GM12878 (cell line): Measurements from ENCODE around the gene TUBD1. TPM values are rescaled to one million over a fixed set of nuclear protein-coding genes. Genes with fewer than 3 reads are reported as not detected.

ENCODE experiments used
- CEBPZ ChIP-seq: fragments of 150-350 bp; IDR thresholded peaks from 2 replicates; pipeline ENCODE4 v1.6.1; 2016; ENCODE audit warnings: low read depth, low read length
- CREM ChIP-seq: IDR thresholded peaks from 2 replicates; pipeline ENCODE4 v1.6.1; 2014; ENCODE audit warnings: antibody characterized with exemption, low read depth
- GABPA ChIP-seq: IDR thresholded peaks from 2 replicates; pipeline ENCODE4 v1.6.1; 2014; ENCODE audit warnings: antibody characterized with exemption, low read depth, mild to moderate bottlenecking, inconsistent platforms
- MLLT1 ChIP-seq: fragments of 450-650 bp; IDR thresholded peaks from 2 replicates; pipeline ENCODE4 v1.6.1; 2016; ENCODE audit warnings: mild to moderate bottlenecking
- SRF ChIP-seq, 2 experiments: IDR thresholded peaks; 2 replicates each; pipeline ENCODE4 v1.6.1; 2011; ENCODE audit warnings: low read depth in 2 of 2, low read length in 2 of 2, mild to moderate bottlenecking in 1 of 2, moderate library complexity in 1 of 2
- USF1 ChIP-seq: IDR thresholded peaks from 2 replicates; pipeline ENCODE4 v1.6.1; 2011; ENCODE audit warnings: borderline replicate concordance, low read depth, mild to moderate bottlenecking, moderate library complexity, mixed read lengths, low read length; ENCODE audit not compliant: insufficient read depth; ENCODE audit errors: extremely low read length
- polyA plus RNA-seq, 11 experiments: library from polyadenylated mRNA; depleted of rRNA in 4 of 11; unstranded in 6 of 11; stranded (reverse) in 5 of 11; fragments of >200 nt; fragmentation: Nextera tagmentation in 4 of 11; fragmentation: Illumina TruSeq in 1 of 11; extraction: Ambion mirVana in 4 of 11; extraction: Trizol in 1 of 11; gene quantifications; 1 replicate in 1 of 11; 2 replicates in 10 of 11; pipeline versions ENCODE4 v1.2.1 to v1.2.3, GENCODE V29; 2011 to 2016; ENCODE audit warnings: inconsistent platforms in 2 of 11, missing spikeins in 2 of 11, low read depth in 1 of 11
- total RNA-seq, 4 experiments: library from RNA; depleted of rRNA in 3 of 4; stranded (reverse); fragments of >200 nt in 3 of 4; fragmentation: Illumina TruSeq in 1 of 4; extraction: Trizol in 1 of 4; gene quantifications; 2 replicates each; pipeline versions ENCODE4 v1.2.1 to v1.2.3, GENCODE V29; 2013 to 2021

Gene TUBD1
- total and polyA plus RNA-seq, 10 of the 15 experiments (the other 5 are each of a cell fraction or from before 2014, with no cell fraction given), result 5.3 to 10.8 (median 8.3) TPM

- peak in 1 of 2 experiments; percentile 74; a peak in 2 of 4 replicates for TF ChIP-seq SRF (IDR thresholded peaks at IDR 0.05; ENCODE audit: low read depth in 2 of 2, low read length in 2 of 2)
- peak; percentile 65; the same call in 1 of the 2 replicates for TF ChIP-seq GABPA
- no peak for TF ChIP-seq USF1
- peak; percentile 92 for TF ChIP-seq CREM
- peak; percentile 80; the same call in 1 of the 2 replicates for TF ChIP-seq MLLT1
- TF ChIP-seq CEBPZ, result no peak
These were observed 63.3 kb downstream of the TUBD1 start (continued) for GRCh38 chr17:59829217-59830006.
